ENCODE results near the gene ID1.
"Not testable (repeated sequence)": the region's sequence is repeated elsewhere in the genome, so short reads cannot be mapped to it uniquely, and the experiment has no call there.

The ID1 gene

DNA sequence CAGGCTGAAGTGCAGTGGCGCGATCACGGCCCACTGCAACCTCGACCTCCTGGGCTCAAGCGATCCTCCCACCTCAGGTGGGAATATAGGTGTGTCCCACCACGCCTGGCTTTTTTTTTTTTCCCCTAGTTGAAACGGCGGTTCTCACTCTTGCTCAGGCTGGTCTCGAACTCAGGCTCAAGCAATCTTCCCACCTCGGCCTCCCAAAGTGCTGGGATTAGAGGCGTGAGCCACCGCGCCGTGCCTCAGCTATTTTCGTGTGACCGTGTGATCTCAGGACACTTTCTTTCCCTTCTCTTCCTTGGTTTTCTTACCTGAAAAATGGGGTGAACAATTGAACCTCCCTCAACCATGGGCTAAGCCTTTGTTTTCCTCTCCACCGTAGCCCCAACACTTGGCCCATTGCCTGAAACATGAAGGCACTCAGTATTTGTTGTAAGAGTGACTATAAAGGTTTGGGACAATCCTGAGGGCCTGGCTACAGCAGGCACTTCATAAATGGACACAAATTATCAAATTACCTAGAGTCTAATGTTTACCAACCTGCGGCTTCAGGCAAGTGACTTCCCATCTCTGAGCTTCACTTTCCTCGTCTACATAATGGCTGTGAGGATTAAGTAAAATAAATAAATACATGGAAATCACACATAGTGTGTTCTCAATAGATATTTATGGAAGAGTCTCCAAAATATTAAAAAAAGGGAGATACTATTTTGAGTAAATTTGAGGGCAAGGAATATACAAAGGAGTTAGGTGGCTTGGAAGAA is 31.4 kb upstream of the ID1 start:
- DNase-seq: no peak

- DNase-seq: not testable (repeated sequence)
Measured at GRCh38 chr20:31574986-31575385, 30.1 kb upstream of the ID1 start.

DNA sequence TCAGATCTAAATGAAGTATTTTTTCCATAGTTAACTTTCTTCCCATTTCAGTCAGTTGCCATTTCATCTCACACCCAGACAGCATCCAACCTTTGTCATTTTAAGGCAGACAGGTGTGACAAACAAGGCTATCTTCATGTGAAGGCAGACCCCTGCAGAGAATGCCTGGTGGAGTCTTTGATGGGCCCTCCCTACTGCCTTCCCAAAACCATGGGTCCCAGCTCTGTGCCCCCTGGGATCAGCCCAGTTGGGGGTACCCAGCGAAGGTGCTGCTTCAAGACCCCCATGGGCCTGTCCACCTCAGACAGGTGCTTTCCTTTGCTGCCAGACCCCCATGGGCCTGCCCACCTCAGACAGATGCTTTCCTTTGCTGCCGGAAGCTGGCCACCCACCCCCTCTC is 28.3 kb upstream of the ID1 start:
- DNase-seq: no peak

GRCh38 chr20:31577194-31577593 is 27.9 kb upstream of the ID1 start:
- DNase-seq: no peak

DNA sequence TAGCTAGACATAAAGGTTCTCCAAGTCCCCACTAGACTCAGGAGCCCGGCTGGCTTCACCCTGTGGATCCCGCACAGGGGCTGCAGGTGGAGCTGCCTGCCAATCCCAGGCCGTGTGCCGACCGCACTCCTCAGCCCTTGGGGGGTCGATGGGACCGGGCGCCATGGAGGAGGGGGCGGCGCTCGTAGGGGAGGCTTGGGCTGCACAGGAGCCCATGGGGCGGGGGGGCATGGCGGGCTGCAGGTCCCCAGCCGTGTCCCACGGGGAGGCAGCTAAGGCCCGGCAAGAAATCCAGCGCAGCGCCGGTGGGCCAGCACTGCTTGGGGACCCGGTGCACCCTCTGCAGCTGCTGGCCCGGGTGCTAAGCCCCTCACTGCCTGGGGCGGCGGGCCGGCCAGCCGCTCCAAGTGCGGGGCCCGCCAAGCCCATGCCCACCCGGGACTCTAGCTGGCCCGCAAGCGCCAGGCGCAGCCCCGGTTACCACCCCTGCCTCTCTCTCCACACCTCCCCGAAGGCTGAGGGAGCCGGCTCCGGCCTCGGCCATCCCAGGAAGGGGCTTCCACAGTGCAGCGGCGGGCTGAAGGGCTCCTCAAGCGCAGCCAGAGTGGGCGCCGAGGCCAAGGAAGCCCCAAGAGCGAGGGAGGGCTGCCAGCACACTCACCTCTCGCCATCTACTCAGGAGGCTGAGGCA is 26.5 kb upstream of the ID1 start:
- no peak for DNase-seq

DNA sequence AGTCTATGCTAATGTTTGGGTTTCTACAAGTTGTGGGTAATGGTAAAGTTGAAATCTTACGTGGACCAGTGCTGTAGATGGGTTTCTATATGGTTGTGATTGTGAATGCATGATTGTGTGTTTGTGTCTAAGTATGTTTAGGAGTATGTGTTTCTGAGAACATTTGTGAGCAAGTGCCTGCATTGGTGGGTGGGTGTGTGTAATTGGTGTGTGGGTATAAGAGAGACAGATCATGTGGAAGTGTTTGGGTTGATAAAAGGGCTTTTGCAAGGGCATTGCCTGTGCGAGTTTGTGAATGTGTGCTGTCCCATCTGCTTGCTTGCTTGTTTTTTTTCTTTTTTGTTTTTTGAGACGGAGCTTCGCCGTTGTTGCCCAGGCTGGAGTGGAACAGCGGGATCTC is 25.8 kb upstream of the ID1 start:
- no peak for DNase-seq

DNA sequence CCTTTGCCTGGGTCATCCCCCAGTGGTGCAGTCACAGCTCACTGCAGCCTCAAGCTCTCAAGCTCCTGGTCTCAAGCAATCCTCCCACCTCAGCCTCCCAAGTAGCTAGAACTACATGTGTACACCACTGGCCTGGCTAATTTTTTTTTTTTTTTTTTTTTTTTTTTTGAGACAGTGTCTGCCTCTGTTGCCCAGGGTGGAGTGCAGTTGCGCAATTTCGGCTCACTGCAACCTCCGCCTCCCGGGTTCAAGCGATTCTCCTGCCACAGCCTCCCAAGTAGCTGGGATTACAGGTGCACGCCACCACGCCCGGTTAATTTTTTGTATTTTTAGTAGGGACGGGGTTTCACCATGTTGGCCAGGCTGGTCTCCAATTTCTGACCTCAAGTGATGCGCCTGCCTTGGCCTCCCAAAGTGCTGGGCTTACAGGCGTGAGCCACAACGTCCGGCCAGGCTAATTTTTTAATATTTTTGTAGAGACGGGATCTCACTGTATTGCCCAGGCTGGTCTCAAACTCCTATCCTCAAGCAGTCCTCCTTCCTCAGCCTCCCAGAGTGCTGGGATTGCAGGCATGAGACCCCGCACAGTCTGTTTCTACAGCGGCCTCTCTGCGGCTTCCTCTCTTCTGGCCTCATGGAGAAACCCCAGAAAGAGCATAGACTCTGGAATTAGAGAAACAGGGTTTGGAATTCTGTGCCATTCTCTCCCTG is 25.0 kb upstream of the ID1 start:
- not testable (repeated sequence) for DNase-seq

DNA sequence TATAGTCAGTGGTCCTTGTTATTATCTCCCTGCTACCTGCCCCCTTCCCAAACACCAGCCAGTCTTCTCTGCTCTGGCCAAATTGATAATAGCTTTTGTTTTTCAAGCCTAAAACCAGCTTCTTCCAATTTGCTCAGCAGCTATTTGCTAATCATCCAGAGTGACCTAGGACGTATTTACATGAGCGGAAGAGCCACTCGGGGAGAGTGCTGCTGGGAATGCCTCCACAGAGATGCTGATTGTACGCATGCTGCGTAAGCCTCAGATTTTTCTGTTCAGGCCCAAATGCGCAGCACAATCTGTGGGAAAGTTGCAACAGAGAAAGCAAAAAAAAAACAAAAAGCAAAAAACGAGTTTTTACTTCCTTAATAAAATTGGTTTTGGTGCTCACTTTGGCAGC is 24.4 kb upstream of the ID1 start:
- DNase-seq: no peak

GRCh38 chr20:31581391-31581790 is 23.7 kb upstream of the ID1 start:
- no peak for DNase-seq

DNA sequence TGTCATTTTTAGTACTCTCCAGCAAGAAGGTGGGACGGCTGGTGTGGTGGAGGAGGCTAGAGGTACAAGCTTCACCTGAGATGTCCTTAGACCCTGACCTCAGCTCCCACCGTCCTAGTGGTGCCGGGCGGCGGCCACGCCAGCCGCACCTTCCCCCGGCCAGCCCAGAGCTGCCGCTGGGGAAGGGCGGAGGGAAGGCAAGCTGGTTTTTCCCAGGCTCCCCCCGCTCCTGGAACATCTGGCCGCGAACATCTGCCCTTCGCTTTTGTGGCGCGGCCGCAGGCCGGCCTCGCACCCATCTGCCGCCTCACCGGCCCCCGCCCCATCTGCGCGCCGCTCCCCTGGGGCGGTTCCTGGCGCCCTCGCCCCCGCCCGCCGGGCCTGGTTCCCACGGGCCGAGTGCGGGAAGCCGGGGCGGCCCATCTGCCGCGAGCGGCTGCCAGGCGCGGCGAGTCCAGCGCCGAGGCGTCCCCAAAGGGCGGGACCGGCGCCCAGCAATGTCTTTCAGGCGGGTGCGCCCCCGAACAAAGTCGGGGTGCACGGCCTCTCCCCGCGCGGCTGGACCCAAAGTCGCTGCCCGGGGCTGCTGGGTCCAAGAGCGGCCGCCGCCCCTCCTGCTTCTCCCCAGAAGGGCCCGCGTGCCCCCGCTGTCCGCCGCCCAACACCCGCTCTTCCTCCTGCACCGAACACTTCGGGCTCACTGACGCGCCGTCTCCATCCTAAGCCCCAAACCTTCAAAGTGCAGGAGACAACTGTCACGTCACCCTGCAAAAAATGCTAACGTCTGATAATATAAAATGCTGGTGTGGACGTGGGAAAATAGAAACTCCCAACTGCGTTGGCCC is 17.3 kb upstream of the ID1 start:
- DNase-seq: peak; percentile 28

- no peak for DNase-seq
Measured at GRCh38 chr20:31590717-31591225, 14.3 kb upstream of the ID1 start.

- peak; percentile 90 for DNase-seq
Measured at GRCh38 chr20:31593221-31594001, 11.7 kb upstream of the ID1 start.

GRCh38 chr20:31594002-31594557 is 11.0 kb upstream of the ID1 start:
- no peak for DNase-seq

DNA sequence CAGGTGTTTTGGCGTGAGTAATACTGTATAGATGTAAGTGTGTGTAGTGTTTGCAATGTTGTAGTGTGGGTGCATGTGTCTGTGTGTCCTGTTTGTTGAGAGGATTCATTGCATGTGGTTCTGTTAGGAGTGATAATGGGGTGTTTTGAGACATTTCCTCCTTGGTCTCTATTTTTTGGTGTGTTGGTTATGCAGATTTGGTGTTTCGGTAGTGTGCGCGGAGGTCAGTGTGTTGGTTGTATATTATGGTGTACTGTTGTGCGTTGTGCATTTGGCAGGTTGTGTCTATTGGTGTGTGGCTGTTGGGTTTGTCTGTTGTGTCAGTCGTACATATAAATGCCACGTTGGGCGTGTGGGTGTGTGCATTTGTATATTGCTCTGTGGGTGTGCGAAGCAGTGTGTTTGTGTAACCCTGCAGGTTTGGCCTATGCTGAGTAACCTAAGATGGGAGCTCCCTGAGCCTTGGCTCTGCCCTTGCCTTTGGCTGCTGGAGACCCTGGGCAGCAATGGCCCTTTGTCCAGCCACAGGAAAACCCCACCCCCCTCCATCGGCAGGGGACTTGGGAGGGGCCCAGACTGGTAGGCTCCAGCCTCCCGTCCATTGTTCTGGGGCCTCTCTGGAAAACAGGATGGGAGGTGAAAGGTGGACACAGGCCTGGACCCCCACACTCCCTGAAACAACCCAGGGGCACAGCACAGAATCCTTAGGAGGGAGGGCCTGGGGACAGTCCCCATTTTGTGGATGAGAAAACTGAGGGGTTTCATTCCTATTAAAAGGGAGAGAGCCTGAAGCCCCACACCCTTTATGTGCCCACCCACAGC is 10.3 kb upstream of the ID1 start:
- DNase-seq: no peak

GRCh38 chr20:31595380-31595653 is 9.8 kb upstream of the ID1 start:
- no peak for DNase-seq

DNA sequence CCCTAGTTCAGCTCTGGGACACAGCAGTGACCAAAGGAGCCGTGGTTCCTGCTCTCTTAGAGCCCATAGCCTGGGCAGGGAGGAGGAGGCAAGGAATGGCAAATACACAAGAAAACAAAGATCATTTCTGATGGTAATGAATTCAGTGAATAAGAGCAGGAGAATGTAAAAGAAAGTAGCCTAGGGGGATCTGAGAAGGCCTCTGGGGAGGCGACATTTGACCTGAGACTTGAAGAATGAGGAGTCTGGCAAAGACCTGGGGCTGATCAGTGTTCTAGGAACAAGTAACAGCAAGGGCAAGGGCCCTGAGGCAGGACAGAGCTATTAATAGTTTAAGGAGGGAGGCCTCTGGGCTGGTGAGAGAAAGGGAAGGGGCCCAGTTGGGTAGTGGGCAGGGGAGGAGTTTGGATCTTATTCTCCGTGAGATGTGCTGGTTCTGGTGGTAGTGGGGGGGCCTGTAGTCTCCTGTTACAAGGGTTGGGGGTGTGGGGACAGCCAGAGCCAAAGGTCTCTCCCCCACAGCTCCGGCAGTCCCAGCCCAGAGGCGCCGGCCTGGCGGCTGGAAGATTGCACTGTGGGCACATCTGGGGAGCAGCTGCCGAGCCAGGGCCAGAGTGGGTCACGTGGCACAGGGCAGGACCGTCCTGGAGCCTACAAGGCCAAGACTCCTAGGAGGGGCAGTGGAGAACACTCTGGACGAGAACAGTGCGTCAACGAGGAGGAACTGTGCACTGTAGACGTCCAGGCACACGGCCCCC is 9.3 kb upstream of the ID1 start:
- DNase-seq: peak; percentile 90

- DNase-seq: not testable (repeated sequence)
Measured at GRCh38 chr20:31596412-31596715, 8.7 kb upstream of the ID1 start.

GRCh38 chr20:31596831-31597480 is 8.1 kb upstream of the ID1 start:
- DNase-seq: no peak

GRCh38 chr20:31597481-31597855 is 7.6 kb upstream of the ID1 start:
- DNase-seq: no peak

DNA sequence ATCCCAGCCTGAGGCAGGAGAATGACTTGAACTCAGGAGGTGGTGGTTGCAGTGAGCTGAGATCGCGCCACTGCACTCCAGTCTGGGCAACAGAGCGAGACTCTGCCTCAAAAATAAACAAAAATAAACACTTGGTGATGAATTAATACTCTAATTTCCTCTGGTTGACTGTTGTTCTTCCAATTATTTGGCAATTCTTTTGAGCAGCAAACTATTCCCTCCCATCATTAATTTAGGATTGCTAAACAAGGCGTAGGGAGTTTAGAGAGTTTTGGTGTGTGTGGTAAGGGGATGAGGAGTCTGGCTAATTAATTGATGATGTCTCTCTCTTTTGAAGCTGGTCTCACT is 2.7 kb upstream of the ID1 start:
- no peak for DNase-seq

Measured in fibroblast of skin of right biceps (primary cell).